ENCODE results near the gene DKKL1. TPM values are rescaled to one million over a fixed set of nuclear protein-coding genes. Genes with fewer than 3 reads are reported as not detected.

The DKKL1 gene
- total RNA-seq, 4 donors from 2014 or later, result not detected

DNA sequence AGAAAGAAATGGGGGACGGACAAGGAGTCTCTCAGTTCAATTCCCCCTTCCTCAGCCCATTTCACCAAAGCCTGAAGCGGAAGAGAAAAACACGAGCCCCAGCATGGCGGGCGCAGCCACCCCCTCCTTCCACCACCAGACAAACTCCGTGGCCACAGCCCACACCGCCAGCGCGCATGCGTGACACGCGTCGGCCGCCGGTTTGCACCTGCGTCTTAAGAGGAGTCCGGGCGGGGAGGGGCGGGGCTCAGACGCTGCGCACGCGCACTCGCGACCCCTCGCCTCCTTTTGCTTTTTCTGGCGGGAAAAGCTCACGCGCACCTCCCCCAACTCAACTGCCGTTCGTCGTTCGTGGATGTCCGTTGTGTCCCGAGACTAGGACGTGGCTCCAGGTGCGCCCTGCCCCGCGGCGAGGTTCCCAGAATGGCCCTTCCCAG, 24.3 kb downstream of the DKKL1 start, which contains the start of gene KASH5:
Gene KASH5, plus strand, starts transcription at position 314 of the 437 bp plus-strand sequence. CDS start 2,635 bp downstream, outside the sequence.
- H3K4me1 ChIP-seq, result no peaks in the 10 kb centered on the region
- peaks cover 0 to 6% (median under 1%) of the 10 kb centered on the region in 4 donors for H3K9me3 ChIP-seq
- DNase-seq (ENCODE audit: low spot score in 2 of 2), result peak; percentile 22 to 61
- H3K36me3 ChIP-seq, result no peaks in the 10 kb centered on the region
- TF ChIP-seq POLR2A (IDR thresholded peaks at IDR 0.05), result no peak
- TF ChIP-seq, protein P1, sequence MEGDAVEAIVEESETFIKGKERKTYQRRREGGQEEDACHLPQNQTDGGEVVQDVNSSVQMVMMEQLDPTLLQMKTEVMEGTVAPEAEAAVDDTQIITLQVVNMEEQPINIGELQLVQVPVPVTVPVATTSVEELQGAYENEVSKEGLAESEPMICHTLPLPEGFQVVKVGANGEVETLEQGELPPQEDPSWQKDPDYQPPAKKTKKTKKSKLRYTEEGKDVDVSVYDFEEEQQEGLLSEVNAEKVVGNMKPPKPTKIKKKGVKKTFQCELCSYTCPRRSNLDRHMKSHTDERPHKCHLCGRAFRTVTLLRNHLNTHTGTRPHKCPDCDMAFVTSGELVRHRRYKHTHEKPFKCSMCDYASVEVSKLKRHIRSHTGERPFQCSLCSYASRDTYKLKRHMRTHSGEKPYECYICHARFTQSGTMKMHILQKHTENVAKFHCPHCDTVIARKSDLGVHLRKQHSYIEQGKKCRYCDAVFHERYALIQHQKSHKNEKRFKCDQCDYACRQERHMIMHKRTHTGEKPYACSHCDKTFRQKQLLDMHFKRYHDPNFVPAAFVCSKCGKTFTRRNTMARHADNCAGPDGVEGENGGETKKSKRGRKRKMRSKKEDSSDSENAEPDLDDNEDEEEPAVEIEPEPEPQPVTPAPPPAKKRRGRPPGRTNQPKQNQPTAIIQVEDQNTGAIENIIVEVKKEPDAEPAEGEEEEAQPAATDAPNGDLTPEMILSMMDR (IDR thresholded peaks at IDR 0.05), result no peak
- no peak for TF ChIP-seq EP300 (IDR thresholded peaks at IDR 0.05)
- WGBS, 2 donors, result 46 to 65% methylated on average over 40 of the region's 40 CpGs
- no peak within 1 kb of the TSS for H3K27ac ChIP-seq
- H3K4me3 ChIP-seq, result peak within 1 kb of the TSS in 2 of 4 donors; percentile 26 to 30
- peaks cover 0 to 28% of the 10 kb centered on the region in 2 donors for H3K27me3 ChIP-seq

DNA sequence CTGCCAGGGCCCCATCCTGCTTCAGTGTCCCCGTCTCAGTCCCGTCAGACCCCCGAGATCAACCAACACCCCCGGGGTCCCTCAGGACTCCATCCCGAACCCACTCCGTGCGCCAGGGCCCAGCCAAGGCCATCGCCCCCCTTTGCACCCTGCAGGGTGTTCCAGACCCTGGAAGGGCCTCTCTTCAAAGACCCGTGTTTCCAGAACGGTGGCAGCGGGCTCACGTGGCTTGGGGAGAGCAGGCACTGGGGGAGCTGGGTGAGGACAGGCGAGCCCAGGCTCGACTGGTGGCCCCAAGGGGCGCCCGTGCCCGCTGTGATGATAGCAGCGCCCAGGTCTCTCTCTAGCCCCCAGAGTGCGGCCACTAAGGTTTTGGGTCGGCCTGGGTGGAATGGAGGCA, 25.7 kb downstream of the DKKL1 start:
- peaks cover 0 to 33% of the 10 kb centered on the region in 2 donors for H3K27me3 ChIP-seq
- H3K27ac ChIP-seq, result no peak overlapping the region
- H3K36me3 ChIP-seq, result no peaks in the 10 kb centered on the region
- no peaks in the 10 kb centered on the region for H3K9me3 ChIP-seq
- WGBS, 2 donors, result 83 to 89% methylated on average over 15 to 20 of the region's 20 CpGs
- no peak overlapping the region for H3K4me3 ChIP-seq
- TF ChIP-seq, protein P1 (IDR thresholded peaks at IDR 0.05), result no peak
- TF ChIP-seq POLR2A (IDR thresholded peaks at IDR 0.05) (no peak), EP300 (IDR thresholded peaks at IDR 0.05) (no peak)
- no peak for DNase-seq (ENCODE audit: low spot score in 2 of 2)
- H3K4me1 ChIP-seq, result no peaks in the 10 kb centered on the region

DNA sequence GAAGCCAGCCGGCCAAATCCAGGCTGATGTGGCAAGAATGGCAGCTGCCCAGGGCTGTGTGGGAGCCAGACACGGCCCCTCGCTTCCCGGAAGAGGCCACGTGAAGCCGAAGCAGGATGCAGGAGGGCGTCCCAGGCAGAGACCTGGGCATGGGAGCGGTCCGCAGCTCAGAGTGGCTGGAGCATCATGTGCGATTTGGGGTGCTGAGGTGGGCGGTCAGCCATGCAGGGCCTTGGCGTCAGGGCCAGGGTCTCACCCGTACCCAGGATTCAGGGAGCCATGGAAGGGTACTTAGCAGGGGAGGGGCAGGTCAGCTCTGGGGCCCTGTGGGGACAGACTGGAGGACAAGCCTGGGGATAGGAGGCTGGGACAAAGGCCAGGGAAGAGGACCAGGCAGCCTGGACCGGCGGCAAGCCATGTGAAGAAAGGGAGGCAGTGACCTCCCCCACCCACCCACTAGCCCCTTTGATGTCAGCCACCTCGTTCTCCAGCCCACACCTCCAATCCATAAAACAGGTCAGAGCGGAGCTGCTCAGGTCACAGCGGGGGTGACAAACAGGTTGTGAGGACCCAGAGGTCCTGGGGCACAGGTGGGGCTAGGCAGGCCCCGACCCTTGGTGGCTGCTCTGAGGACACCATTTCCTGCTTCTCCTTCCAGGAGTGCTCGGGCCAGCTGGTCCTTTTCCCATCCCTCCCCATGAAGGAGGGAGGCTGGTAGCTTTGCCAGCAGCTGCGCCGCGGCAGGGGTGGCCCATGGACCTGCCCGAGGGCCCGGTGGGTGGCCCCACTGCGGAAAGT, 26.7 kb downstream of the DKKL1 start:
- 61 to 74% methylated on average over 26 of the region's 26 CpGs for WGBS, 2 donors
- no peak for DNase-seq (ENCODE audit: low spot score in 2 of 2)
- H3K36me3 ChIP-seq, result no peaks in the 10 kb centered on the region
- H3K4me3 ChIP-seq, result no peak overlapping the region
- peaks cover 0 to 39% of the 10 kb centered on the region in 2 donors for H3K27me3 ChIP-seq
- H3K9me3 ChIP-seq, result no peaks in the 10 kb centered on the region
- TF ChIP-seq, protein P1 (IDR thresholded peaks at IDR 0.05), result no peak
- no peak overlapping the region for H3K27ac ChIP-seq
- no peaks in the 10 kb centered on the region for H3K4me1 ChIP-seq

DNA sequence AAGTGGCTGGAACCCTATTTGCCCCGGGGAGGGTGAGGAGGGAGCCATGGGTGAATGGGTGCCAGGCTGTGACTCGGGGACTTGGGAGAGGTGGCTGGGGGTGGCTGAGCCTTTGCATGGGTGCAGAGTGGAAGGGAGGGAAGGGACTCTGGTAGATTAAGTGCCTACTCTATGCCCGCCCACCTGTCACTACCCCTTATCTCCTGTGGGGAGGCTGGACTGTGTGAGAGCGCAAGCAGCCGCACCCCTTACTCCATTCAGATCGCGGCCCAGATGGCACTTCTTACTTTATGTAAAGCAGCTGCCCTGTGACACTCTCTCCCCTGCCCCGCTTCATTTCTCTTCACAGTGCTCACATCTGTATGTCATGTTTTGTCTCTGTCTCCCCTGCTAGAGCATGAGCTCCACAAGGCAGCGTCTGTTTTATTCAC, 27.3 kb downstream of the DKKL1 start:
- Histone ChIP-seq H3K9me3 (no peaks in the 10 kb centered on the region), H3K27me3 (peaks cover 0 to 39% of the 10 kb centered on the region in 2 donors), H3K4me3 (no peak overlapping the region), H3K27ac (no peak overlapping the region), H3K36me3 (no peaks in the 10 kb centered on the region), H3K4me1 (no peaks in the 10 kb centered on the region)
- no peak for DNase-seq (ENCODE audit: low spot score in 2 of 2)
- 58 to 67% methylated on average over 9 of the region's 9 CpGs for WGBS, 2 donors
- TF ChIP-seq EP300 (IDR thresholded peaks at IDR 0.05) (no peak), POLR2A (IDR thresholded peaks at IDR 0.05) (no peak)
- TF ChIP-seq, protein P1 (IDR thresholded peaks at IDR 0.05), result no peak
